Measurements from ENCODE around the gene MAST3.

GRCh38 chr19:18051887-18052286 is 45.7 kb upstream of the MAST3 start:
- no peak for TF ChIP-seq CTCF (IDR thresholded peaks at IDR 0.05)
- no peak for TF ChIP-seq POLR2A (IDR thresholded peaks at IDR 0.05)

Data from uterus (tissue), 2 donors.